HepG2 (cell line): Measurements from ENCODE around the gene CTNND1. TPM values are rescaled to one million over a fixed set of nuclear protein-coding genes. Genes with fewer than 3 reads are reported as not detected.

Experiments used
- ATAD3A ChIP-seq: sonication (generic); formaldehyde crosslinking; IDR thresholded peaks from 2 replicates; pipeline ENCODE4 v1.4.0; 2020; ENCODE audit warnings: missing genetic modification reagents
- EP300 ChIP-seq, 3 experiments: sonication (generic) in 1 of 3; formaldehyde crosslinking in 1 of 3; IDR thresholded peaks; 2 replicates each; pipeline versions ENCODE4 v1.5.1 to v1.6.1; 2011 to 2020; ENCODE audit warnings: low read depth in 2 of 3, low read length in 2 of 3, borderline replicate concordance in 1 of 3, improper control_type of control experiment in 1 of 3, mild to moderate bottlenecking in 1 of 3, missing genetic modification reagents in 1 of 3, moderate library complexity in 1 of 3
- FLYWCH1 ChIP-seq: sonication (generic); formaldehyde crosslinking; IDR thresholded peaks from 2 replicates; pipeline ENCODE4 v1.8.1; 2023; ENCODE audit warnings: mild to moderate bottlenecking, missing genetic modification reagents
- FOXA3 ChIP-seq: IDR thresholded peaks from 2 replicates; pipeline ENCODE4 v1.6.1; 2016; ENCODE audit warnings: missing genetic modification reagents, missing compliant biosample characterization
- GATAD2A ChIP-seq: IDR thresholded peaks from 2 replicates; pipeline ENCODE4 v1.6.1; 2016
- KMT2A ChIP-seq: sonication (generic); formaldehyde crosslinking; IDR thresholded peaks from 2 replicates; pipeline ENCODE4 v1.4.0; 2020; ENCODE audit warnings: missing genetic modification reagents
- LCORL ChIP-seq, 2 experiments: fragments of 450-650 bp in 1 of 2; sonication (generic) in 1 of 2; formaldehyde crosslinking in 1 of 2; IDR thresholded peaks; 2 replicates each; pipeline versions ENCODE4 v1.5.0 to v1.6.1; 2017 to 2020; ENCODE audit warnings: antibody characterized with exemption in 1 of 2, missing genetic modification reagents in 1 of 2
- MATR3 ChIP-seq: sonication (generic); formaldehyde crosslinking; IDR thresholded peaks from 2 replicates; pipeline ENCODE4 v1.4.0; 2020; ENCODE audit warnings: missing genetic modification reagents
- MED13 ChIP-seq: sonication (generic); formaldehyde crosslinking; IDR thresholded peaks from 2 replicates; pipeline ENCODE4 v1.5.0; 2020; ENCODE audit warnings: missing genetic modification reagents
- MIER2 ChIP-seq: IDR thresholded peaks from 2 replicates; pipeline ENCODE4 v1.6.1; 2016; ENCODE audit warnings: missing biosample characterization, missing genetic modification reagents
- NCOA2 ChIP-seq: sonication (generic); formaldehyde crosslinking; IDR thresholded peaks from 2 replicates; pipeline ENCODE4 v1.8.0; 2022; ENCODE audit warnings: inconsistent platforms
- SIX1 ChIP-seq: sonication (generic); formaldehyde crosslinking; IDR thresholded peaks from 2 replicates; pipeline ENCODE4 v1.4.0; 2020; ENCODE audit warnings: missing genetic modification reagents, borderline replicate concordance
- SOX5 ChIP-seq: IDR thresholded peaks from 2 replicates; pipeline ENCODE4 v1.6.1; 2016; ENCODE audit warnings: borderline replicate concordance
- ZMYM2 ChIP-seq: sonication (generic); formaldehyde crosslinking; IDR thresholded peaks from 2 replicates; pipeline ENCODE4 v1.8.0; 2022; ENCODE audit warnings: mild to moderate bottlenecking, missing genetic modification reagents
- ZMYM3 ChIP-seq: sonication (generic); formaldehyde crosslinking; IDR thresholded peaks from 2 replicates; pipeline ENCODE4 v1.5.1; 2020; ENCODE audit warnings: mild to moderate bottlenecking, missing genetic modification reagents
- ZNF496 ChIP-seq: sonication (generic); formaldehyde crosslinking; IDR thresholded peaks from 2 replicates; pipeline ENCODE4 v1.8.1; 2023; ENCODE audit warnings: mild to moderate bottlenecking, moderate library complexity, missing genetic modification reagents; ENCODE audit not compliant: insufficient replicate concordance
- ZNF788 ChIP-seq: sonication (generic); formaldehyde crosslinking; IDR thresholded peaks from 2 replicates; pipeline ENCODE4 v1.5.0; 2020; ENCODE audit warnings: mild to moderate bottlenecking, missing genetic modification reagents, borderline replicate concordance
- polyA plus RNA-seq, 8 experiments: library from polyadenylated mRNA; depleted of rRNA in 3 of 8; stranded (reverse) in 7 of 8; unstranded in 1 of 8; fragments of >200 nt; fragmentation: Illumina TruSeq in 4 of 8; extraction: Trizol in 4 of 8; gene quantifications; 2 replicates each; pipeline versions ENCODE4 v1.2.1 to v1.2.3, GENCODE V29; 2011 to 2016; ENCODE audit warnings: low read depth in 4 of 8, missing spikeins in 1 of 8, mixed read lengths in 1 of 8; ENCODE audit not compliant: insufficient read depth in 1 of 8
- total RNA-seq, 5 experiments: library from RNA; depleted of rRNA; stranded (reverse); fragments of >200 nt; fragmentation: Illumina TruSeq; extraction: Trizol; gene quantifications; 2 replicates each; pipeline ENCODE4 v1.2.3, GENCODE V29; 2016; ENCODE audit warnings: low read depth in 1 of 5
- TF ChIP-seq, protein P1 (sequence below): sonication (generic); formaldehyde crosslinking; IDR thresholded peaks from 2 replicates; pipeline ENCODE4 v1.5.0; 2020; ENCODE audit warnings: mild to moderate bottlenecking, missing genetic modification reagents, borderline replicate concordance
- TF ChIP-seq, protein P2 (sequence below): sonication (generic); formaldehyde crosslinking; IDR thresholded peaks from 2 replicates; pipeline ENCODE4 v1.5.1; 2020; ENCODE audit warnings: missing genetic modification reagents, mild to moderate bottlenecking, borderline replicate concordance
- TF ChIP-seq, protein P3 (sequence below): sonication (generic); formaldehyde crosslinking; conservative IDR thresholded peaks from 2 replicates; pipeline ENCODE4 v1.4.0; 2020; ENCODE audit warnings: missing genetic modification reagents
- TF ChIP-seq, protein P4 (sequence below): sonication (generic); formaldehyde crosslinking; IDR thresholded peaks from 2 replicates; pipeline ENCODE4 v1.8.1; 2023; ENCODE audit warnings: mild to moderate bottlenecking, inconsistent platforms, moderate library complexity, missing genetic modification reagents, borderline replicate concordance
- TF ChIP-seq, protein P5 (sequence below): IDR thresholded peaks from 2 replicates; pipeline ENCODE4 v1.4.0; 2020; ENCODE audit warnings: mild to moderate bottlenecking, missing genetic modification reagents

The CTNND1 gene
- total and polyA plus RNA-seq, 2 of the 13 experiments (the other 11 are each of a cell fraction or from before 2014, with no cell fraction given): 117 to 128 TPM

DNA sequence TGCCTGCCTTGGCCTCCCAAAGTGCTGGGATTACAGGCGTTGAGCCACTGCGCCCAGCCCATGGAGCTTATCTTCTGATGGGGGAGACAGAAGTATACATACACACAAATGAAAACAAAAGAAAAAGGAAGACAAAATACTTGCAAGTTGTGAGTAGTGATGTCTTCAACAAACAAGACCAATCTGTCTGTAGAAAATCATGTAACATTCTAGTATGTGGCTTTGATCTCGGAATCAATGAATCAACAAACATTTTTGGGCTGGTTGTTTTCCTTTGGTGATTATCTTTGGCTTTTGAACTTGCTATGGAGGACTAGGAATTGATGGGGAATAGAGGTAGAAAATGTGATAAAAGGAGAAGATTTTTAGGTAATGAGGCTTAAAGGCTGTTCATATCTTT lies 3.4 kb upstream of the CTNND1 start (continued):
- TF ChIP-seq EP300 (IDR thresholded peaks at IDR 0.05; ENCODE audit: low read depth in 2 of 2, low read length in 2 of 2) (peak in 1 of 2 experiments; percentile 33; a peak in 1 of 4 replicates), EP300 (CRISPR knock-in tag; IDR thresholded peaks at IDR 0.05; ENCODE audit: borderline replicate concordance) (no peak), ZMYM3 (CRISPR knock-in tag) (peak; percentile 65; the same call in 1 of the 2 replicates), GATAD2A (CRISPR knock-in tag) (peak; percentile 20; the same call in 1 of the 2 replicates), ZNF496 (CRISPR knock-in tag) (no peak), MATR3 (CRISPR knock-in tag) (no peak), SIX1 (CRISPR knock-in tag) (no peak), ATAD3A (CRISPR knock-in tag) (no peak), ZMYM2 (CRISPR knock-in tag) (peak; percentile 27; the same call in 1 of the 2 replicates), ZNF788 (CRISPR knock-in tag) (no peak), FOXA3 (CRISPR knock-in tag) (peak; percentile 42; the same call in 1 of the 2 replicates), LCORL (IDR thresholded peaks at IDR 0.05) (peak; percentile 77; the same call in 1 of the 2 replicates), LCORL (CRISPR knock-in tag; IDR thresholded peaks at IDR 0.05) (no peak), SOX5 (CRISPR knock-in tag) (peak; percentile 73; the same call in 1 of the 2 replicates), FLYWCH1 (CRISPR knock-in tag) (no peak), MIER2 (CRISPR knock-in tag) (no peak), MED13 (CRISPR knock-in tag) (no peak), KMT2A (CRISPR knock-in tag) (no peak), NCOA2 (CRISPR knock-in tag) (0 out of 2 replicates have a peak, but pooled peaks have one; percentile 36)
- TF ChIP-seq, protein P1, sequence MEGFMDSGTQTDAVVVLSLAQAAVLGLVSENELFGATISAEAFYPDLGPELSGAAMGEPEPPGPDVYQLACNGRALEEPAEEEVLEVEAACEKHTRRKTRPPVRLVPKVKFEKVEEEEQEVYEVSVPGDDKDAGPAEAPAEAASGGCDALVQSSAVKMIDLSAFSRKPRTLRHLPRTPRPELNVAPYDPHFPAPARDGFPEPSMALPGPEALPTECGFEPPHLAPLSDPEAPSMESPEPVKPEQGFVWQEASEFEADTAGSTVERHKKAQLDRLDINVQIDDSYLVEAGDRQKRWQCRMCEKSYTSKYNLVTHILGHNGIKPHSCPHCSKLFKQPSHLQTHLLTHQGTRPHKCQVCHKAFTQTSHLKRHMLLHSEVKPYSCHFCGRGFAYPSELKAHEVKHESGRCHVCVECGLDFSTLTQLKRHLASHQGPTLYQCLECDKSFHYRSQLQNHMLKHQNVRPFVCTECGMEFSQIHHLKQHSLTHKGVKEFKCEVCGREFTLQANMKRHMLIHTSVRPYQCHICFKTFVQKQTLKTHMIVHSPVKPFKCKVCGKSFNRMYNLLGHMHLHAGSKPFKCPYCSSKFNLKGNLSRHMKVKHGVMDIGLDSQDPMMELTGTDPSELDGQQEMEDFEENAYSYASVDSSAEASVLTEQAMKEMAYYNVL (CRISPR knock-in tag): peak; percentile 39; the same call in 1 of the 2 replicates
- TF ChIP-seq, protein P2, sequence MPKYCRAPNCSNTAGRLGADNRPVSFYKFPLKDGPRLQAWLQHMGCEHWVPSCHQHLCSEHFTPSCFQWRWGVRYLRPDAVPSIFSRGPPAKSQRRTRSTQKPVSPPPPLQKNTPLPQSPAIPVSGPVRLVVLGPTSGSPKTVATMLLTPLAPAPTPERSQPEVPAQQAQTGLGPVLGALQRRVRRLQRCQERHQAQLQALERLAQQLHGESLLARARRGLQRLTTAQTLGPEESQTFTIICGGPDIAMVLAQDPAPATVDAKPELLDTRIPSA (CRISPR knock-in tag): no peak
- TF ChIP-seq, protein P3, sequence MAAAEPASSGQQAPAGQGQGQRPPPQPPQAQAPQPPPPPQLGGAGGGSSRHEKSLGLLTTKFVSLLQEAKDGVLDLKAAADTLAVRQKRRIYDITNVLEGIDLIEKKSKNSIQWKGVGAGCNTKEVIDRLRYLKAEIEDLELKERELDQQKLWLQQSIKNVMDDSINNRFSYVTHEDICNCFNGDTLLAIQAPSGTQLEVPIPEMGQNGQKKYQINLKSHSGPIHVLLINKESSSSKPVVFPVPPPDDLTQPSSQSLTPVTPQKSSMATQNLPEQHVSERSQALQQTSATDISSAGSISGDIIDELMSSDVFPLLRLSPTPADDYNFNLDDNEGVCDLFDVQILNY (CRISPR knock-in tag): no peak
- TF ChIP-seq, protein P4, sequence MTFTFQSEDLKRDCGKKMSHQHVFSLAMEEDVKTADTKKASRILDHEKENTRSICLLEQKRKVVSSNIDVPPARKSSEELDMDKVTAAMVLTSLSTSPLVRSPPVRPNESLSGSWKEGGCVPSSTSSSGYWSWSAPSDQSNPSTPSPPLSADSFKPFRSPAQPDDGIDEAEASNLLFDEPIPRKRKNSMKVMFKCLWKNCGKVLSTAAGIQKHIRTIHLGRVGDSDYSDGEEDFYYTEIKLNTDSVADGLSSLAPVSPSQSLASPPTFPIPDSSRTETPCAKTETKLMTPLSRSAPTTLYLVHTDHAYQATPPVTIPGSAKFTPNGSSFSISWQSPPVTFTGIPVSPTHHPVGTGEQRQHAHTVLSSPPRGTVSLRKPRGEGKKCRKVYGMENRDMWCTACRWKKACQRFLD (CRISPR knock-in tag): no peak
- TF ChIP-seq, protein P5, sequence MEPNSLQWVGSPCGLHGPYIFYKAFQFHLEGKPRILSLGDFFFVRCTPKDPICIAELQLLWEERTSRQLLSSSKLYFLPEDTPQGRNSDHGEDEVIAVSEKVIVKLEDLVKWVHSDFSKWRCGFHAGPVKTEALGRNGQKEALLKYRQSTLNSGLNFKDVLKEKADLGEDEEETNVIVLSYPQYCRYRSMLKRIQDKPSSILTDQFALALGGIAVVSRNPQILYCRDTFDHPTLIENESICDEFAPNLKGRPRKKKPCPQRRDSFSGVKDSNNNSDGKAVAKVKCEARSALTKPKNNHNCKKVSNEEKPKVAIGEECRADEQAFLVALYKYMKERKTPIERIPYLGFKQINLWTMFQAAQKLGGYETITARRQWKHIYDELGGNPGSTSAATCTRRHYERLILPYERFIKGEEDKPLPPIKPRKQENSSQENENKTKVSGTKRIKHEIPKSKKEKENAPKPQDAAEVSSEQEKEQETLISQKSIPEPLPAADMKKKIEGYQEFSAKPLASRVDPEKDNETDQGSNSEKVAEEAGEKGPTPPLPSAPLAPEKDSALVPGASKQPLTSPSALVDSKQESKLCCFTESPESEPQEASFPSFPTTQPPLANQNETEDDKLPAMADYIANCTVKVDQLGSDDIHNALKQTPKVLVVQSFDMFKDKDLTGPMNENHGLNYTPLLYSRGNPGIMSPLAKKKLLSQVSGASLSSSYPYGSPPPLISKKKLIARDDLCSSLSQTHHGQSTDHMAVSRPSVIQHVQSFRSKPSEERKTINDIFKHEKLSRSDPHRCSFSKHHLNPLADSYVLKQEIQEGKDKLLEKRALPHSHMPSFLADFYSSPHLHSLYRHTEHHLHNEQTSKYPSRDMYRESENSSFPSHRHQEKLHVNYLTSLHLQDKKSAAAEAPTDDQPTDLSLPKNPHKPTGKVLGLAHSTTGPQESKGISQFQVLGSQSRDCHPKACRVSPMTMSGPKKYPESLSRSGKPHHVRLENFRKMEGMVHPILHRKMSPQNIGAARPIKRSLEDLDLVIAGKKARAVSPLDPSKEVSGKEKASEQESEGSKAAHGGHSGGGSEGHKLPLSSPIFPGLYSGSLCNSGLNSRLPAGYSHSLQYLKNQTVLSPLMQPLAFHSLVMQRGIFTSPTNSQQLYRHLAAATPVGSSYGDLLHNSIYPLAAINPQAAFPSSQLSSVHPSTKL: peak; percentile 69
